ENCODE data around the gene ZNF273. TPM values are rescaled to one million over a fixed set of nuclear protein-coding genes. Genes with fewer than 3 reads are reported as not detected.
"Not testable (repeated sequence)": the region's sequence is repeated elsewhere in the genome, so short reads cannot be mapped to it uniquely, and the experiment has no call there.

The ZNF273 gene
- total RNA-seq, 1 donor from 2014 or later, result 9.3 TPM

DNA sequence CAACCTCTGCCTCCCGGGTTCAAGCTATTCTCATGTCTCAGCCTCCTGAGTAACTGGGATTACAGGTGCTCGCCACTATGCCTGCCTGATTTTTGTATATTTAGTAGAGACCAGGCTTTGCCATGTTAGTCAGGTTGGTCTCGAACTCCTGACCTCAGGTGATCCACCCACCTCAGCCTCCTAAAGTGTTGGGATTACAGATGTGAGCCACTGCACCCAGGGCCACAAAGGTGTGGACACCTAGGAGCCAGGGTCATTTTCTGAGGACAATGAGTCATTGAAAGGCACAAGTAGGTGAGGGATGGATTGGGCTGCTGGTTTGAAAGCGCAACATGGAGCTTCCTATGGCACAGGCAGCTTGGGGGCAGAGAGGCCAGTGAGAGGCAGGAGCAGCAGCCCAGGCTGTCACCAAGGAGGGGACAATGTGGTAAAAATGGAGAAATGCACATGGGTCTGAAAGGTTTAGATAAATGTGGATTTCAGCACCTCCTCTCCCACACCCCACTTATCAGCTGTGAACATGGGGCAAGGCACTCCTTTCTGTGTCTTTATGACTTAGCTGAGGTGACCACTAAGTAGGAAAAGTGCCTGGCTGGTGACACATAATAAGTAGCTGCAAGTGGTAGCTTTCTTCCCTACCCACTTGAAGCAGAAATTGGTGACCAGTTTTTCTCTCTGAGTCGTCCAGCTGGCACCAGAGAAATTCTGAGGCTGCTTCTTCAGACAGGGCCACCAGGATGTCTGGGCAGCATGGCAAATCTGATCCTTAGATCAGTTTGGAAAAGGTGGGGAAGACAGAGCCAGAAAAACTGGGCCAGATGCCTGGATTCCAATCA lies 41.8 kb downstream of the ZNF273 start:
- not testable (repeated sequence) for DNase-seq (ENCODE audit: low spot score)

GRCh38 chr7:64945503-64946175 lies 42.6 kb downstream of the ZNF273 start:
- no peak for DNase-seq (ENCODE audit: low spot score)

DNA sequence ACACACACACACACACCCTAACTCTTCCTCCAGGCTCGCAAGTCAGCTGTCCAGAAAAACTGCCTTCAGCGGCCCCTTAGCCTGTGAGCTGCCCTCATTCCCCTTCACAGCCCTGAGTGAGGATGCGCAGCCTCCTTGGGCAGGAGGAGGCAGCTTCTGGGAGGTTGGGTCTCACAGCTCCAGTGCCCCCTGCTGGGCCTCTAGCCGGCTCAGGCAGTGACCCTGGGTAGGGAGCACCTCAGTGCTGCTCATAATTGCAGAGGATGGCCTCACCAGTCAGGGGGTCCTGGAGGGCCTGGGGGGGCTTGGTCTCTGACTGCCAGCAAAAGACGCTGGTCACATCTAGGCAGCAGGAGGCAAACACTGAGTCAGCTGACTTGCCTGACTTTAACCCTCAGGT lies 43.7 kb downstream of the ZNF273 start:
- DNase-seq (ENCODE audit: low spot score), result no peak

DNA sequence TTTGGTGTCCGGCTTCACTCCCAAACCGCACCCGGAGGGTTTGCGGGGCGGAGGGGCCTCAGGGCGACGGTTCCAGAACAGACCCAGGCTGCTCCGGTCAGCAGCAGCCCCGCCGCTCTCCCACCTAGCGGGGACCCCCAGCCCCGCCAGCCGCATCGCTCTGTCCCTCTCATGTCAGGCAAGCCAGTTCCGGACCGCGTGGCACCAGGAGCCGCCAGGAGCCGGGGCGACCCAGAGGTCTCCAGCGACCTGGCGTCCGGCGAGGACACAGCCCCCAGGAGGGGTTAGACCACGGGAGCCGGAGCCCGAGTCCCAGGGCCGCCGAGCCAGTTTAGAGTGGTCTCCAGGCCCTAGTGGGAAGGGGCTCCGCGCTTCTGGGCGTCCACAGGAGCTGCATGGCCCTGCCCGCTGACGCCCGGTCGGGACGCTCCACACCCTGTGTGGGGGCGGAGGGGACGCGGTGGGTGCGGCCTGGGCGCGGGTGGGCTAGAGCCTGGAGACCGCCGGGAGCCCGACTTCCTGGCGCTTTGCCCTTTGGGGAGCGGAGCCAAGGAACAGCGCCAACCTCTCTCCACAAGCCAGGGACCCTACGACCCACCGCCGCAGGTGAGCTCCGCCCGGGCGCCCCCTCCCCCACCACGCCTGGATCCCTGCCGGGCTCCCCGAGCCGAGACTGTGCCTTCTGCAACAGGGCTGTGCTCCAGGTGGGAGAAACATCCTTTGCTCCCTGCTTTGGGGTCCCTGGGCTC lies 44.4 kb downstream of the ZNF273 start:
- no peak for DNase-seq (ENCODE audit: low spot score)

GRCh38 chr7:64948774-64949173 lies 45.7 kb downstream of the ZNF273 start:
- DNase-seq (ENCODE audit: low spot score), result not testable (repeated sequence)

GRCh38 chr7:64950673-64951072 lies 47.6 kb downstream of the ZNF273 start:
- not testable (repeated sequence) for DNase-seq (ENCODE audit: low spot score)

DNA sequence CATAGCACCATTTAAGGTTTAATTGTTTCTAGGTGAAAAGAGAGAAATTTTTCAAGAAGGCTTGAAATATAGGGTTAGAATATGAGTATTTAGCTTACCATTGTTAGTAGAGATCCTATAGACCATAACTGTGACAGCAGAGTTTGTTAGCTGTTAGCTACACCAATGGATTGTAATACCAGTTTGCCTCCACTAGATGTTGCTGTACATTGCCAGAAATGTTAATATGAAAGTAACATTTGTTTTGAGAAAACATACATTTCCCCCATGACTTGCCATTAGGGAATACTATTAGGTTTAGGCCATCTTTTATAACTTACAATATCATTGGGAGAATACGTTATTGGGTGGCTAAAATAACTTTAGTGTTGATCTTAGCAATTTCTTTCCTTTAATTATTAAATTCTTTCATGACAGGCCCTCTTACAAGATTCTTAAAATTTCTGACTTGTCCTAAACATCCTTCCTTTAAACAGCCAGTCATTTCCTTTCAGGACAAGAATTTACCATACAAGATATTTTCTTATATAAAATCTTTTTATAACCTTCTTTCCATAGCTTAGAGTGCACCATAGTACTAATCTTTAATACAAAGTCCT lies 48.3 kb downstream of the ZNF273 start:
- no peak for DNase-seq (ENCODE audit: low spot score)

GRCh38 chr7:64959072-64959747 lies 56.1 kb downstream of the ZNF273 start:
- DNase-seq (ENCODE audit: low spot score), result no peak

DNA sequence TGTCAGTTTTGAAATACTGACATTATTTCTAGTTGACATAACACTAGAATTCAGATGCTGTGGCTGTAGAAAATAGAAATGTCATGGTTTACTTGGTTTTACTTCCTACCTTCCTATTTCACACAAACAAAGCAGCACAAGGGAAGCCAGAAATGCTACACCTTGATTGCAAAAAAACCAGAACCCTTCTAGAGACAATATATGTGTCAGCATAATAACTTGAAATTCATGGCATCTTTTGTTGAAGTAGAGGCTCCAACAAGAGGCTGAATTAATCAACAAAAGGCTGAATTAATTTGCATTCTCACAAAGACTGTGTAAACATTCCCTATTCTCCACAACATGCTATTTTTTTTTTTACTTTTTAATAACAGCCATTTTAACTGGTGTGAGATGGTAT lies 62.5 kb downstream of the ZNF273 start:
- DNase-seq (ENCODE audit: low spot score), result no peak

- DNase-seq (ENCODE audit: low spot score), result no peak
Observed at GRCh38 chr7:64978497-64979203, 75.6 kb downstream of the ZNF273 start.

Other genes starting within 250 kb of the ZNF273 start
- 6.6 TPM for gene ZNF107, start 237.1 kb upstream of the ZNF273 start, total RNA-seq
- gene ZNF138, start 108.8 kb upstream of the ZNF273 start, total RNA-seq, result 7.5 TPM
- 31.6 TPM for gene ZNF117, start 87.8 kb downstream of the ZNF273 start, total RNA-seq
- gene ERV3-1, start 103.4 kb downstream of the ZNF273 start, total RNA-seq, result 38.7 TPM